ENCODE results near the gene CLHC1. TPM values are rescaled to one million over a fixed set of nuclear protein-coding genes. Genes with fewer than 3 reads are reported as not detected.

CLHC1 gene
- total RNA-seq, 1 donor from 2014 or later, result 24.6 TPM

- H3K4me1 Mint-ChIP-seq, result no peaks in the 10 kb centered on the region
- no peaks in the 10 kb centered on the region for H3K27me3 ChIP-seq
- no peak overlapping the region for H3K4me3 ChIP-seq
- H3K27ac ChIP-seq, result no peak overlapping the region
- no peaks in the 10 kb centered on the region for H3K79me2 ChIP-seq (ENCODE audit: low read depth)
- H3F3A ChIP-seq (ENCODE audit: low read depth), result no peaks in the 10 kb centered on the region
- no peaks in the 10 kb centered on the region for H4K20me1 ChIP-seq (ENCODE audit: low read depth)
- no peak overlapping the region for H3K4me2 ChIP-seq
- peaks cover 4% of the 10 kb centered on the region for H3K36me3 ChIP-seq
- no peak for DNase-seq (ENCODE audit: low spot score)
- H3K4me3 Mint-ChIP-seq, result no peak overlapping the region
- H3K27ac Mint-ChIP-seq, result no peak overlapping the region
- H3K36me3 Mint-ChIP-seq, result peaks cover 45% of the 10 kb centered on the region
- no peaks in the 10 kb centered on the region for H3K9me3 ChIP-seq (ENCODE audit: low read depth)
- H3K9ac ChIP-seq, result no peak overlapping the region
- no peak for TF ChIP-seq EZH2 (IDR thresholded peaks at IDR 0.05)
- no peak for TF ChIP-seq CTCF (IDR thresholded peaks at IDR 0.05)
- no peak for TF ChIP-seq EZH2phosphoT487 (IDR thresholded peaks at IDR 0.05)
- H2AFZ ChIP-seq (replicated peaks), result no peak overlapping the region
- peaks cover 27% of the 10 kb centered on the region for H3K9me3 Mint-ChIP-seq
- H3K27me3 Mint-ChIP-seq (ENCODE audit: insufficient read depth, low read depth), result no peaks in the 10 kb centered on the region
- H3K4me1 ChIP-seq, result no peaks in the 10 kb centered on the region
Observed at GRCh38 chr2:55204950-55205349, 27.1 kb downstream of the CLHC1 start.

GRCh38 chr2:55204536-55204935, 27.6 kb downstream of the CLHC1 start:
- no peaks in the 10 kb centered on the region for H3K79me2 ChIP-seq (ENCODE audit: low read depth)
- TF ChIP-seq EZH2phosphoT487 (IDR thresholded peaks at IDR 0.05) (no peak), CTCF (IDR thresholded peaks at IDR 0.05) (no peak), EZH2 (IDR thresholded peaks at IDR 0.05) (no peak)
- DNase-seq (ENCODE audit: low spot score), result no peak
- no peaks in the 10 kb centered on the region for H3F3A ChIP-seq (ENCODE audit: low read depth)
- peaks cover 4% of the 10 kb centered on the region for H3K36me3 ChIP-seq
- H3K9me3 Mint-ChIP-seq, result peaks cover 27% of the 10 kb centered on the region
- H3K27ac Mint-ChIP-seq, result no peak overlapping the region
- H3K4me3 ChIP-seq, result no peak overlapping the region
- H3K36me3 Mint-ChIP-seq, result peaks cover 47% of the 10 kb centered on the region
- H3K27me3 ChIP-seq, result no peaks in the 10 kb centered on the region
- no peaks in the 10 kb centered on the region for H3K9me3 ChIP-seq (ENCODE audit: low read depth)
- H2AFZ ChIP-seq (replicated peaks), result no peak overlapping the region
- H3K27ac ChIP-seq, result no peak overlapping the region
- H3K4me1 Mint-ChIP-seq, result no peaks in the 10 kb centered on the region
- H3K4me3 Mint-ChIP-seq, result no peak overlapping the region
- no peak overlapping the region for H3K4me2 ChIP-seq
- no peaks in the 10 kb centered on the region for H3K4me1 ChIP-seq
- H4K20me1 ChIP-seq (ENCODE audit: low read depth), result no peaks in the 10 kb centered on the region
- H3K9ac ChIP-seq, result no peak overlapping the region
- no peaks in the 10 kb centered on the region for H3K27me3 Mint-ChIP-seq (ENCODE audit: insufficient read depth, low read depth)

- no peaks in the 10 kb centered on the region for H3K79me2 ChIP-seq (ENCODE audit: low read depth)
- TF ChIP-seq CTCF (IDR thresholded peaks at IDR 0.05) (no peak), EZH2phosphoT487 (IDR thresholded peaks at IDR 0.05) (no peak), EZH2 (IDR thresholded peaks at IDR 0.05) (no peak)
- Mint-ChIP-seq H3K27ac (no peak overlapping the region), H3K4me3 (no peak overlapping the region), H3K9me3 (peaks cover 27% of the 10 kb centered on the region), H3K36me3 (peaks cover 61% of the 10 kb centered on the region), H3K27me3 (ENCODE audit: insufficient read depth, low read depth) (no peaks in the 10 kb centered on the region), H3K4me1 (no peaks in the 10 kb centered on the region)
- H3K9me3 ChIP-seq (ENCODE audit: low read depth), result no peaks in the 10 kb centered on the region
- no peaks in the 10 kb centered on the region for H3K27me3 ChIP-seq
- H3K9ac ChIP-seq, result no peak overlapping the region
- no peak for DNase-seq (ENCODE audit: low spot score)
- H2AFZ ChIP-seq (replicated peaks), result no peak overlapping the region
- no peaks in the 10 kb centered on the region for H3K4me1 ChIP-seq
- H3K4me3 ChIP-seq, result no peak overlapping the region
- no peak overlapping the region for H3K4me2 ChIP-seq
- H3F3A ChIP-seq (ENCODE audit: low read depth), result no peaks in the 10 kb centered on the region
- H3K27ac ChIP-seq, result no peak overlapping the region
- H4K20me1 ChIP-seq (ENCODE audit: low read depth), result no peaks in the 10 kb centered on the region
- H3K36me3 ChIP-seq, result peaks cover 4% of the 10 kb centered on the region
Observed at GRCh38 chr2:55200416-55200815, 31.7 kb downstream of the CLHC1 start.
